Coronary artery (tissue), 2 donors: ENCODE data around the gene GPR101.
A peak's percentile ranks its signal among the peaks of the same experiment; 100 is the strongest.

ENCODE experiments used
- DNase-seq: peaks from one replicate; pipeline ENCODE4 v3.0.0-alpha.2; 2017; ENCODE audit warnings: low spot score
- H3K27ac ChIP-seq, 2 donors: fragments of 200-600 bp; sonication (generic); one replicate each; pipeline ENCODE4 v1.5.1; 2016 to 2019
- H3K4me3 ChIP-seq: fragments of 200-600 bp; sonication (generic); 2 replicates; pipeline ENCODE4 v1.5.1; 2016; ENCODE audit warnings: mild to moderate bottlenecking, moderate library complexity
- TF ChIP-seq, protein P1 (sequence below): fragments of 200-600 bp; sonication (generic); IDR thresholded peaks from one replicate; pipeline ENCODE4 v1.5.1; 2019; ENCODE audit warnings: antibody characterized with exemption

GPR101 gene

DNA sequence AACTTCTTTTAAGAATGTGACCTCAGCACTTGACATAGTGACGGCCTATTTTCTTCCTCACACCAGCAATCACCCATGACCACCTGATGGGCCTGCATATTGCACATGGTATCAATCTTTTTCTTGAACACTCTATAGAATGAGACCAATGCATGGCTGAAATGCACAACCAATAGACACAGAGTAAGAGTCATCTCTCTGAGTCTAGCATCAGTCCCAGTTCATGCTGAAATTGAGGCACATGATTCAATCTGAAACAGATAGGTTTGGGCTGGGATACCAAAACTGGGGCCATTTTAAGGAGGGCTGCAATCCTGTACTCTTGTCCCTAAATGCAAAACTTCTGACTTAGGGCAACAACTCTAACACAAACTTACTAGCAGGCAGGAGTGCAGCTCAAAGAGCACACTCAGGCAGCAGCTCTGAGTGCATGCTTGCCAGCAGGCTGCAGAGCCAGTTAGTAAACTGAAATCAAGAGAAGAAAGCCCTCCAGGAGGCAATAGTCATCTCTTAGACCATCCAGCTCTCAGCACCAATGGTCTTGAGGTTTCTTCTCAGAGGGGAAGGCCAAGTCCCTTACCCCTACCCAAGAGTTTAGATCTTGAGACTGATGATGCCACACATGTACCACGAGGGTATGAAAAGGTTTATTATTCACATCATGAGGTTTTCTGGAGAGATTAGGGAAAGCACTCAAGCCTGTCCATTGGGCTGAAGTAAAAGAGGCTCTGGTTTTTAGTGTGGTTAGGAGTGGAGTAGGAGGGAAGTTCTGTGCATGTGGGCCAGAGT lies 24.7 kb upstream of the GPR101 start:
- H3K27ac ChIP-seq = no peak overlapping the region
- DNase-seq = no peak
- TF ChIP-seq, protein P1, sequence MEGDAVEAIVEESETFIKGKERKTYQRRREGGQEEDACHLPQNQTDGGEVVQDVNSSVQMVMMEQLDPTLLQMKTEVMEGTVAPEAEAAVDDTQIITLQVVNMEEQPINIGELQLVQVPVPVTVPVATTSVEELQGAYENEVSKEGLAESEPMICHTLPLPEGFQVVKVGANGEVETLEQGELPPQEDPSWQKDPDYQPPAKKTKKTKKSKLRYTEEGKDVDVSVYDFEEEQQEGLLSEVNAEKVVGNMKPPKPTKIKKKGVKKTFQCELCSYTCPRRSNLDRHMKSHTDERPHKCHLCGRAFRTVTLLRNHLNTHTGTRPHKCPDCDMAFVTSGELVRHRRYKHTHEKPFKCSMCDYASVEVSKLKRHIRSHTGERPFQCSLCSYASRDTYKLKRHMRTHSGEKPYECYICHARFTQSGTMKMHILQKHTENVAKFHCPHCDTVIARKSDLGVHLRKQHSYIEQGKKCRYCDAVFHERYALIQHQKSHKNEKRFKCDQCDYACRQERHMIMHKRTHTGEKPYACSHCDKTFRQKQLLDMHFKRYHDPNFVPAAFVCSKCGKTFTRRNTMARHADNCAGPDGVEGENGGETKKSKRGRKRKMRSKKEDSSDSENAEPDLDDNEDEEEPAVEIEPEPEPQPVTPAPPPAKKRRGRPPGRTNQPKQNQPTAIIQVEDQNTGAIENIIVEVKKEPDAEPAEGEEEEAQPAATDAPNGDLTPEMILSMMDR = no peak
- no peak overlapping the region for H3K4me3 ChIP-seq

DNA sequence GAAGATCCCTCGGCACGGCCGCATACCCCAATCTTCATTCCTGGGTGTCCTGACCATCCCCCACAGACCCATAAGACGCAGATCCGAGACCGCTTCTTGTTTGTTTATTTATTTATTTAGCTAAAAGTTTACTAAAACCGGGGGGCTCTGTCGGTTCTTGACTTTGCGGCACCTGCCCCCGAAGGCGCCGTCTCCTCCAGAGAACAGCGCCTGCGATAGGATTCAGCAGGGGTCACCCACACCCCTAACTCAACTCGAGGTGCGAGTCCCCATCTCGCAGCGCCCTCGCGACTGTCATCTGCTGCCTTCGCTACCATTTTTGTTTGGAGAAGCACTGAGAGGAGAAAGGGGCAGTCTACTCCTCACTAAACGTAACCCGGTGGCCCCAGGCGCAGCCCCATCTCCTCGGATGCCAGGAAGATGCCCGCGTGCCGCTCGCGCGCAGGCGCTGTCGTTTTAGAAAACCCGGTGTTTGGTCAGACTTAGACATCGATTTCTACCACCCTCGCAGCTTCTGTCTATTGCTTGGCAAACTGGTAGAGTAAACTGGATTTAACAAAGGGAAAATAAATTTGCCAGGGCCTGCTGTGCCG lies 18.9 kb upstream of the GPR101 start:
- H3K27ac ChIP-seq = no peak overlapping the region
- H3K4me3 ChIP-seq = peak overlapping the region; percentile 62
- DNase-seq = no peak
- TF ChIP-seq, protein P1 = no peak

GRCh38 chrX:137051978-137052642 lies 18.3 kb upstream of the GPR101 start:
- Histone ChIP-seq H3K27ac (no peak overlapping the region), H3K4me3 (peak overlapping the region; percentile 62)
- TF ChIP-seq, protein P1 = peak; percentile 57
- DNase-seq = no peak

DNA sequence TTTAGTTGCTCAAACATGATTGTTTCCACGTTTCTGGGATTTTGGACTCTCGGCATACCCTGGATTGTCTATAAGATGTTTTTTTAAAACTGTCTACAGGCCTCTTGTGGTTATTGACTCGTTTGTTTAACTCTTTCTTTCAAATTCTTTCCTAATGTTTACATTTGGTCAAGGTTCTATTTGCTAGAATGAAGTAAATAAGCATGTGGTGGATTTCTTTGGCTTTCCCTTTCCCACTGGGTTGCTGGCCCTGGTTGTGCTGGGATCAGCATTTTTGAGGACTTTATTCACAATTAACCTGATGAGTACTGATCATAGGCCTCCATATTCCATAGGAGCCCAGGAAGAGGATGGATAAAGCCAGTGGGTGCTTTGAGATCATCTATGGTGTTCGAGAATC lies 11.1 kb upstream of the GPR101 start:
- TF ChIP-seq, protein P1 = no peak
- no peak for DNase-seq
- Histone ChIP-seq H3K4me3 (no peak overlapping the region), H3K27ac (no peak overlapping the region)

DNA sequence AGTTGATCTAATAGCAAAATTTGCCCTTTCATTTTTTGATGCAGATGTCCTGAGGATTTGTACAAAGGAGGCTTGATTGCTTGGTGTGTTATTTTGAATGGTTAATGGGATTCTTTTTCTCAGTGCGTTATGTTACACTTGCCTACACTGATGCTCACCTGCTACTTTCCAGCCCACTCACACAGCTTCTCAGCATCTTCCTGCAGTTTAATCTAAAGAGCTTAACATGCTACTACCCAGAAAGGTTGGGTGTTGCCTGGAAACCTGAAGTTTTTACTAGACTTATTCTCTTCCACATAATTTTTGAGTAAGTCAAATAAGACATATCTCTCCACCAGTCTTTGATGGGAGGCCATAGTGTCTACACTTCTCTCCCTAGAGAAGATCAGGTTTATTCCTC lies 9.9 kb upstream of the GPR101 start:
- no peak for DNase-seq
- Histone ChIP-seq H3K4me3 (no peak overlapping the region), H3K27ac (no peak overlapping the region)
- TF ChIP-seq, protein P1 = no peak

- no peak overlapping the region for H3K27ac ChIP-seq
- TF ChIP-seq, protein P1 = no peak
- DNase-seq = no peak
- no peak overlapping the region for H3K4me3 ChIP-seq
These were observed 7.5 kb upstream of the GPR101 start for GRCh38 chrX:137041329-137041728.
